OCI-LY1 (cell line): Measurements from ENCODE around the gene EMC9.

Experiments used
- H2AFZ ChIP-seq: fragments of 200-600 bp; sonication (generic), shearing (Covaris generic); 2 replicates; pipeline ENCODE4 v1.6.0; 2014; ENCODE audit warnings: antibody characterized with exemption, mild to moderate bottlenecking, low read length
- H3F3A ChIP-seq: fragments of 200-600 bp; sonication (generic), shearing (Covaris generic); 2 replicates; pipeline ENCODE4 v1.6.0; 2014; ENCODE audit warnings: mild to moderate bottlenecking, antibody characterized with exemption, low read length, moderate library complexity; ENCODE audit not compliant: insufficient read depth
- H3K27ac ChIP-seq: fragments of 200-600 bp; sonication (generic); 2 replicates; pipeline ENCODE4 v1.5.1; 2014; ENCODE audit warnings: low read length, mixed run types, mild to moderate bottlenecking, low read depth; ENCODE audit not compliant: poor library complexity, severe bottlenecking
- H3K27me3 ChIP-seq: fragments of 200-600 bp; sonication (generic); 2 replicates; pipeline ENCODE4 v1.6.0; 2014; ENCODE audit warnings: antibody characterized with exemption, mild to moderate bottlenecking, low read length, moderate library complexity; ENCODE audit not compliant: insufficient read depth
- H3K36me3 ChIP-seq: fragments of 200-600 bp; sonication (generic); 2 replicates; pipeline ENCODE4 v1.6.1; 2014; ENCODE audit warnings: mild to moderate bottlenecking, antibody characterized with exemption, low read length, moderate library complexity, mixed read lengths; ENCODE audit not compliant: insufficient read depth
- H3K4me1 ChIP-seq: fragments of 200-600 bp; sonication (generic); 2 replicates; pipeline ENCODE4 v1.5.1; 2014; ENCODE audit warnings: mild to moderate bottlenecking, low read length, moderate library complexity; ENCODE audit not compliant: insufficient read depth, severe bottlenecking
- H3K4me2 ChIP-seq: fragments of 200-600 bp; sonication (generic), shearing (Covaris generic); 2 replicates; pipeline ENCODE4 v1.6.1; 2014; ENCODE audit warnings: low read length
- H3K4me3 ChIP-seq: fragments of 200-600 bp; sonication (generic); 2 replicates; pipeline ENCODE4 v1.5.1; 2014; ENCODE audit warnings: low read length, low read depth, mild to moderate bottlenecking, mixed read lengths; ENCODE audit not compliant: poor library complexity, severe bottlenecking
- H3K79me2 ChIP-seq: fragments of 200-600 bp; shearing (Covaris generic); 2 replicates; pipeline ENCODE4 v1.6.1; 2016; ENCODE audit warnings: mixed run types, low read length, mixed read lengths; ENCODE audit not compliant: insufficient read depth
- H3K9ac ChIP-seq: fragments of 200-600 bp; sonication (generic), shearing (Covaris generic); 2 replicates; pipeline ENCODE4 v1.6.1; 2014; ENCODE audit warnings: mild to moderate bottlenecking, low read length, mixed read lengths
- H3K9me2 ChIP-seq: fragments of 200-600 bp; sonication (generic), shearing (Covaris generic); 2 replicates; pipeline ENCODE4 v1.6.1; 2014; ENCODE audit warnings: low read depth, mild to moderate bottlenecking, low read length, mixed read lengths
- H3K9me3 ChIP-seq: fragments of 200-600 bp; shearing (Covaris generic); 2 replicates; pipeline ENCODE4 v1.6.1; 2014; ENCODE audit warnings: low read length, mixed read lengths
- H4K20me1 ChIP-seq: fragments of 200-600 bp; sonication (generic), shearing (Covaris generic); 2 replicates; pipeline ENCODE4 v1.6.0; 2016; ENCODE audit warnings: mild to moderate bottlenecking, low read length; ENCODE audit not compliant: insufficient read depth
- EZH2 ChIP-seq: fragments of 200-600 bp; sonication (generic), shearing (Covaris generic); IDR thresholded peaks from 2 replicates; pipeline ENCODE4 v1.8.0; 2017; ENCODE audit warnings: borderline replicate concordance, mixed run types, mild to moderate bottlenecking, antibody characterized with exemption, low read length, moderate library complexity, mixed read lengths
- TF ChIP-seq, protein P1 (sequence below): fragments of 200-600 bp; sonication (generic), shearing (Covaris generic); IDR thresholded peaks from 2 replicates; pipeline ENCODE4 v1.5.1; 2017; ENCODE audit warnings: mild to moderate bottlenecking, antibody characterized with exemption, low read length, moderate library complexity, mixed read lengths

Gene EMC9

DNA sequence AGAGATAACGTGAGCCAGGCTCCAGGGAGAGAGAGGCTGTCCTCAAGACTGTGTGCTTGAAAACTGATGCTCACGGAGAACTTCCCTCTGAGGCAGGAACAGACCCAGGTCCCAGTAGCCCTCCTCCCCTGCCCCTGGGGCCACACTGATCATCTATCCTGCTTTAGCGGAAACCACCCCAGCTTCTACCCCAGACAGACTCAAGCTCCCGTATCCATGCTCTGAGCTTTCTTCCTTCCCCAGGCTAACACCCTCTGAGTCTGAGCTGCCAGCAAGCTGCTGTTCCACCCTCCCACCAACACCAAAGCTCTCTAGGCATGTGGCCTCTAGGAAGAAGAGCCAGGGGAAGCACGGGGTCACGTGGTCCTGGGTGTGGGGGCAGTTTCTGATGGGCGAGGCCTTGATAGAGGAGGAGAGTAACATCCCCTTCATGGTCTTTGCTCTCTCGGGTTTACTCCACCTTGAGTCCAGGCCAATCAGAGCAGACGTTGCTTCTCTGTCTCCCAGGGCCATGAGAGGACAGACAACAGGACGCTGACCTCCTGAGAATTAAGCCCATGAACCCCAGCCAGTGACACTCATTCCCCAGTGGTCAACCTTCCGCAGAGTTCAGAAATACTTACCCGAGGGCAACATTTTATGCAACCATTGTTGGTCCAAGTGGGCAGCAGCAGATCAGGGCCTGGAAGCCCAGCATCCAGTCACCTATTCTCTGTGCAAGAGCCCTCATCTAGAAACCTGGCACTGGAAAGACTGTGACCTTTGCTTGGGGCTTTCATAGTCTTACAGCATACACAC lies 45.9 kb downstream of the EMC9 start:
- Histone ChIP-seq H3K4me1 (peaks cover 19% of the 10 kb centered on the region), H3K9me2 (no peaks in the 10 kb centered on the region), H3F3A (no peaks in the 10 kb centered on the region), H3K9ac (peak overlapping the region; percentile 92), H4K20me1 (no peaks in the 10 kb centered on the region), H3K27me3 (no peaks in the 10 kb centered on the region), H3K27ac (peak overlapping the region; percentile 86), H3K4me3 (peak overlapping the region; percentile 77), H3K4me2 (peak overlapping the region; percentile 95), H3K79me2 (no peaks in the 10 kb centered on the region), H2AFZ (no peak overlapping the region), H3K36me3 (peaks cover 11% of the 10 kb centered on the region; the same call in 1 of the 2 replicates), H3K9me3 (no peaks in the 10 kb centered on the region)
- no peak for TF ChIP-seq EZH2
- TF ChIP-seq, protein P1, sequence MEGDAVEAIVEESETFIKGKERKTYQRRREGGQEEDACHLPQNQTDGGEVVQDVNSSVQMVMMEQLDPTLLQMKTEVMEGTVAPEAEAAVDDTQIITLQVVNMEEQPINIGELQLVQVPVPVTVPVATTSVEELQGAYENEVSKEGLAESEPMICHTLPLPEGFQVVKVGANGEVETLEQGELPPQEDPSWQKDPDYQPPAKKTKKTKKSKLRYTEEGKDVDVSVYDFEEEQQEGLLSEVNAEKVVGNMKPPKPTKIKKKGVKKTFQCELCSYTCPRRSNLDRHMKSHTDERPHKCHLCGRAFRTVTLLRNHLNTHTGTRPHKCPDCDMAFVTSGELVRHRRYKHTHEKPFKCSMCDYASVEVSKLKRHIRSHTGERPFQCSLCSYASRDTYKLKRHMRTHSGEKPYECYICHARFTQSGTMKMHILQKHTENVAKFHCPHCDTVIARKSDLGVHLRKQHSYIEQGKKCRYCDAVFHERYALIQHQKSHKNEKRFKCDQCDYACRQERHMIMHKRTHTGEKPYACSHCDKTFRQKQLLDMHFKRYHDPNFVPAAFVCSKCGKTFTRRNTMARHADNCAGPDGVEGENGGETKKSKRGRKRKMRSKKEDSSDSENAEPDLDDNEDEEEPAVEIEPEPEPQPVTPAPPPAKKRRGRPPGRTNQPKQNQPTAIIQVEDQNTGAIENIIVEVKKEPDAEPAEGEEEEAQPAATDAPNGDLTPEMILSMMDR = no peak

DNA sequence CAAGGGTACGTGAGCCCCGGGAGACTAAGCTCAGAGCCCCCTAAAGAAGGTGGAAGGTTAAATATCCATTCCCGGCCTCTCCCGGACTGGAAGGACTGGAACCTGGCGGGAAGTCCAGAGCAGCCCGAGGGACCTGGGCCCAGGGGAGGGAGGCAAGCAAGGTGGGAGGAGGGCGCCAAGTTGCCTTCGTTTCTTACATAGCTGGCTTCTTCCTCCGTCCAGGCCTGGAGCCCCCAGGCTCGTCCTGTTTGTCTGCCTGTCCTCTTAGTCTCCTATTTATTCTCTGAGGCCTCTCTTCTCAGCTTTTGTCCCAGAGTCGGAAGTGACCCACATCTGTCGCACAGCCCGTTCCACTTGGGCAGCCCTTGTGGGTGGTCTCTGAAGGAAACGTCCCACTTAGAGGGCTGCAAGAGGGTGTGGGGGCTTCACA lies 46.5 kb downstream of the EMC9 start:
- 0 out of 2 replicates have a peak overlapping the region, but pooled peaks have one; percentile 10 for H2AFZ ChIP-seq

DNA sequence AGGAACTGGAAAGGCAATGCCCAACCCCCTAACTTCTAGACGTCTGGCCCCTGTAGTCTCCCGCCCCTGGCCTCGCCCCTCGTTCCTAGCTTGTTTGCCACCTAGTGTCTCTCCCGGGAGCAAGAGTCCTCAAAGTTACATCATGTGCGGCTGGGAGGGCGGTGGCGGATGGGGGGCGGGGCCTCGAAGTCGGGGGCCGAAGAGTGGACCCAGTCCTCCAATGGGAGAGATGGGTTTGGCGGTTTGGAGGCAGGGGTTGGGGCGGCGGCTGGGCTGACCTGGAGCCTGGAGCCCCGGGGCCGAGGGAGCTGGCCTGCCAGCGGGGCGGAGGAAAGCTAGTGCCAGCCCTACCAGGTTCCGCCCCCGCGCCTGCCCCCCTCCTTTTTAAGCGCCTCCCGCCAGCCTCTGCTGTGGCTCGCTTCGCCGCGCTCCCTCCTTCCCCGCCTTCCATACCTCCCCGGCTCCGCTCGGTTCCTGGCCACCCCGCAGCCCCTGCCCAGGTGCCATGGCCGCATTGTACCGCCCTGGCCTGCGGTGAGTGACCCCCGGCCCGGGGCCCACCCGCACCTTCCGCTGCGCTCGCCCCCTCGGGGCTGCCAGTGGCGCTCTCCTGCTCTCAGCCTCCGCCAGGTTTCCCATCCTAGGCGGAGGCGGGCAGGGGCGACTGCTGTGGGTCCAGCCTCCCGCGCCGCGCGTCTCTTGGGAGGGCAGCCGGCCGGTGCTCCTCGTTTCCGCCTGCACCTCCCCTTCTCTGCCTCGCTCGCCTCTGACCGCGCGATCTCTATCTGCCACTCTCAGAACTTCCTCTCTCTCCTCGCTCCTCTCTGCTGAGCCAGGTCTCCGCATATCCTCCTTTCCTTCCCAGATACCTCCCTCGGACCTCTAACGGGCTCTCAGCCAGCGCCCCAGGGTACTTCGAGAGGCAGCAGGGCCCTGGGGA lies 47.2 kb downstream of the EMC9 start, which contains the start of gene PCK2:
Gene PCK2 (plus strand): TSS at position 411 of the 940 bp plus-strand sequence. CDS start 95 bp downstream, at position 506.
- TF ChIP-seq EZH2 = no peak
- TF ChIP-seq, protein P1 = no peak; the same call in 1 of the 2 replicates
- Histone ChIP-seq H3K4me2 (peak within 1 kb of the TSS; percentile 95), H3K9ac (peak within 1 kb of the TSS; percentile 92), H3K9me3 (no peaks in the 10 kb centered on the region), H3K27me3 (no peaks in the 10 kb centered on the region), H3F3A (no peaks in the 10 kb centered on the region), H3K4me3 (peak within 1 kb of the TSS; percentile 77), H4K20me1 (no peaks in the 10 kb centered on the region), H3K27ac (peak within 1 kb of the TSS; percentile 86), H3K4me1 (peaks cover 19% of the 10 kb centered on the region), H3K36me3 (peaks cover 4% of the 10 kb centered on the region; the same call in 1 of the 2 replicates), H3K79me2 (no peaks in the 10 kb centered on the region), H3K9me2 (no peaks in the 10 kb centered on the region), H2AFZ (0 out of 2 replicates have a peak within 1 kb of the TSS, but pooled peaks have one; percentile 10)

More for the DNA sequence above, 46.5 kb downstream of the EMC9 start:
- Histone ChIP-seq H3F3A (no peaks in the 10 kb centered on the region), H3K4me1 (peaks cover 19% of the 10 kb centered on the region), H3K79me2 (no peaks in the 10 kb centered on the region), H3K36me3 (peaks cover 7% of the 10 kb centered on the region; the same call in 1 of the 2 replicates), H3K9ac (peak overlapping the region; percentile 92), H3K4me2 (peak overlapping the region; percentile 95), H3K27me3 (no peaks in the 10 kb centered on the region), H3K27ac (peak overlapping the region; percentile 86), H3K9me2 (no peaks in the 10 kb centered on the region), H3K4me3 (peak overlapping the region; percentile 77), H4K20me1 (no peaks in the 10 kb centered on the region), H3K9me3 (no peaks in the 10 kb centered on the region)
- TF ChIP-seq EZH2 = no peak
- TF ChIP-seq, protein P1 = no peak
